Measurements from ENCODE around the gene NPW. TPM values are rescaled to one million over a fixed set of nuclear protein-coding genes. Genes with fewer than 3 reads are reported as not detected.

The NPW gene
- total and polyA plus RNA-seq, 8 donors: 0.55 to 12.4 (median 2.0) TPM; not detected in 4

GRCh38 chr16:1990351-1991134 is 29.0 kb upstream of the NPW start:
- peaks cover 27 to 49% (median 47%) of the 10 kb centered on the region in 4 donors for H3K4me1 ChIP-seq
- TF ChIP-seq CTCF (IDR thresholded peaks at IDR 0.05) (no peak), POLR2AphosphoS5 (IDR thresholded peaks at IDR 0.05) (no peak)
- intact Hi-C loops (cut with DNase I; ENCODE audit: low total_unique reads): no loop called here
- H3K36me3 ChIP-seq: peaks cover 13 to 19% (median 19%) of the 10 kb centered on the region in 4 donors
- 0 to 4% (median 3%) methylated on average over 31 to 50 of the region's 50 CpGs for WGBS, 5 donors
- H3K9me3 ChIP-seq: no peaks in the 10 kb centered on the region
- peak; percentile 60 to 83 for DNase-seq
- peaks cover 7 to 53% (median 35%) of the 10 kb centered on the region in 3 donors for H3K27me3 ChIP-seq
- peak overlapping the region; percentile 19 to 38 (median 32) for H3K4me3 ChIP-seq
- H3K27ac ChIP-seq: peak overlapping the region in 3 of 5 donors; percentile 23 to 71 (median 44)

- H3K4me3 ChIP-seq: peak overlapping the region; percentile 30 to 45 (median 40)
- peaks cover 7 to 17% (median 13%) of the 10 kb centered on the region in 4 donors for H3K36me3 ChIP-seq
- WGBS, 5 donors: 0 to 11% (median 9%) methylated on average over 3 to 18 of the region's 18 CpGs
- H3K27me3 ChIP-seq: peaks cover 7 to 53% (median 35%) of the 10 kb centered on the region in 3 donors
- no peak for TF ChIP-seq CTCF (IDR thresholded peaks at IDR 0.05)
- peak in 1 of 3 donors; percentile 24 for TF ChIP-seq POLR2AphosphoS5 (IDR thresholded peaks at IDR 0.05)
- intact Hi-C loops (cut with DNase I; ENCODE audit: low total_unique reads): no loop called here
- H3K4me1 ChIP-seq: peaks cover 27 to 44% (median 42%) of the 10 kb centered on the region in 4 donors
- DNase-seq: peak in 1 of 2 donors; percentile 51
- peak overlapping the region in 3 of 5 donors; percentile 70 to 73 (median 71) for H3K27ac ChIP-seq
- H3K9me3 ChIP-seq: no peaks in the 10 kb centered on the region
Measured at GRCh38 chr16:1991135-1991551, 28.4 kb upstream of the NPW start.

GRCh38 chr16:1991588-1991947 is 28.0 kb upstream of the NPW start:
- peaks cover 7 to 53% (median 35%) of the 10 kb centered on the region in 3 donors for H3K27me3 ChIP-seq
- no peaks in the 10 kb centered on the region for H3K9me3 ChIP-seq
- WGBS, 5 donors: 7 to 18% (median 18%) methylated on average over 10 to 22 of the region's 22 CpGs
- peaks cover 3 to 17% (median 9%) of the 10 kb centered on the region in 4 donors for H3K36me3 ChIP-seq
- peaks cover 27 to 44% (median 43%) of the 10 kb centered on the region in 4 donors for H3K4me1 ChIP-seq
- DNase-seq: no peak
- H3K4me3 ChIP-seq: peak overlapping the region; percentile 38 to 45 (median 40)
- intact Hi-C loops (cut with DNase I; ENCODE audit: low total_unique reads): no loop called here
- H3K27ac ChIP-seq: peak overlapping the region; percentile 40 to 73 (median 70)
- no peak for TF ChIP-seq CTCF (IDR thresholded peaks at IDR 0.05)
- TF ChIP-seq POLR2AphosphoS5 (IDR thresholded peaks at IDR 0.05): no peak
- TF ChIP-seq POLR2A (IDR thresholded peaks at IDR 0.05): no peak
- no peak for TF ChIP-seq EP300 (IDR thresholded peaks at IDR 0.05)

GRCh38 chr16:1991948-1992703 is 27.5 kb upstream of the NPW start:
- H3K9me3 ChIP-seq: no peaks in the 10 kb centered on the region
- peak overlapping the region; percentile 38 to 45 (median 40) for H3K4me3 ChIP-seq
- peaks cover 7 to 53% (median 35%) of the 10 kb centered on the region in 3 donors for H3K27me3 ChIP-seq
- peak; percentile 95 to 97 for DNase-seq
- WGBS, 5 donors: 3 to 19% (median 9%) methylated on average over 33 to 93 of the region's 96 CpGs
- TF ChIP-seq EP300 (IDR thresholded peaks at IDR 0.05) (no peak), CTCF (IDR thresholded peaks at IDR 0.05) (no peak), POLR2AphosphoS5 (IDR thresholded peaks at IDR 0.05) (peak in 2 of 3 donors; percentile 74 to 83), POLR2A (IDR thresholded peaks at IDR 0.05) (no peak)
- intact Hi-C loops (cut with DNase I; ENCODE audit: low total_unique reads): no loop called here
- peaks cover 27 to 48% (median 43%) of the 10 kb centered on the region in 4 donors for H3K4me1 ChIP-seq
- H3K36me3 ChIP-seq: peaks cover 0 to 17% (median 9%) of the 10 kb centered on the region in 4 donors
- peak overlapping the region; percentile 40 to 73 (median 70) for H3K27ac ChIP-seq

All from stomach (tissue), 9 donors.